Endodermal cell (in vitro differentiated cells): ENCODE data around the gene TEX48. TPM values are rescaled to one million over a fixed set of nuclear protein-coding genes. Genes with fewer than 3 reads are reported as not detected.
A peak's percentile ranks its signal among the peaks of the same experiment; 100 is the strongest.

Source experiments
- DNase-seq: peaks from one replicate; pipeline ENCODE4 v3.0.0-alpha.2; 2017
- H3K27ac ChIP-seq: 2 replicates; pipeline ENCODE4 v1.5.1; 2013; ENCODE audit warnings: mild to moderate bottlenecking, low read depth, low read length, moderate library complexity
- H3K27me3 ChIP-seq: 2 replicates; pipeline ENCODE4 v1.6.1; 2013; ENCODE audit warnings: mild to moderate bottlenecking, low read length, moderate library complexity; ENCODE audit not compliant: insufficient read depth, control insufficient read depth, poor library complexity, severe bottlenecking
- H3K36me3 ChIP-seq: 2 replicates; pipeline ENCODE4 v1.7.0; 2013; ENCODE audit warnings: mild to moderate bottlenecking, low read length, moderate library complexity; ENCODE audit not compliant: control insufficient read depth, insufficient read depth
- H3K4me1 ChIP-seq: one replicate; pipeline ENCODE4 v1.7.0; 2013; ENCODE audit warnings: low read length; ENCODE audit not compliant: control insufficient read depth, insufficient read depth
- H3K4me3 ChIP-seq: 2 replicates; pipeline ENCODE4 v1.5.1; 2013; ENCODE audit warnings: mild to moderate bottlenecking, low read length, moderate library complexity
- H3K9ac ChIP-seq: 2 replicates; pipeline ENCODE4 v1.6.1; 2013; ENCODE audit warnings: mild to moderate bottlenecking, low read length, moderate library complexity; ENCODE audit not compliant: poor library complexity, severe bottlenecking; ENCODE audit errors: extremely low read depth
- H3K9me3 ChIP-seq: 2 replicates; pipeline ENCODE4 v1.6.1; 2013; ENCODE audit warnings: mild to moderate bottlenecking, low read length, moderate library complexity; ENCODE audit not compliant: control insufficient read depth
- H3K27ac Mint-ChIP-seq: 2 replicates; pipeline ENCODE4 v1.8.0; 2020; ENCODE audit warnings: mixed read lengths
- H3K27me3 Mint-ChIP-seq: 2 replicates; pipeline ENCODE4 v1.8.0; 2021; ENCODE audit warnings: mild to moderate bottlenecking, mixed read lengths; ENCODE audit not compliant: insufficient read depth
- H3K36me3 Mint-ChIP-seq: 2 replicates; pipeline ENCODE4 v1.8.0; 2020; ENCODE audit warnings: low read depth, mixed read lengths
- H3K4me1 Mint-ChIP-seq: 2 replicates; pipeline ENCODE4 v1.8.0; 2020; ENCODE audit warnings: mixed read lengths
- H3K4me3 Mint-ChIP-seq: 2 replicates; pipeline ENCODE4 v1.8.0; 2020; ENCODE audit warnings: mild to moderate bottlenecking, moderate library complexity, mixed read lengths
- H3K9me3 Mint-ChIP-seq: 2 replicates; pipeline ENCODE4 v1.8.0; 2020; ENCODE audit warnings: mild to moderate bottlenecking, mixed read lengths
- WGBS, 2 experiments: methylation state at CpG; one replicate each; pipeline versions ENCODE4 v1.1.5 to v1.1.7; 2013; ENCODE audit warnings: missing lambda C conversion rate in 2 of 2, mixed read lengths in 1 of 2; ENCODE audit not compliant: insufficient coverage in 1 of 2, insufficient read length in 1 of 2; 5-methylcytosine and 5-hydroxymethylcytosine counted together
- total RNA-seq, 2 donors: library from RNA; stranded (reverse); fragmentation: NEBNext Ultra II Directional in 1 of 2; extraction: Animal tissue kit (Norgen Biotek cat#: 25700) in 1 of 2; gene quantifications; 2 replicates in 1 of 2; 3 replicates in 1 of 2; pipeline ENCODE4 v1.2.1, GENCODE V29; 2021
- TF ChIP-seq, protein P1 (sequence below): fragments of 200-600 bp; sonication (generic); conservative IDR thresholded peaks from 2 replicates; pipeline ENCODE4 v1.5.0; 2021; ENCODE audit warnings: antibody characterized with exemption, mild to moderate bottlenecking

The TEX48 gene
- total RNA-seq, 2 donors from 2014 or later = not detected

DNA sequence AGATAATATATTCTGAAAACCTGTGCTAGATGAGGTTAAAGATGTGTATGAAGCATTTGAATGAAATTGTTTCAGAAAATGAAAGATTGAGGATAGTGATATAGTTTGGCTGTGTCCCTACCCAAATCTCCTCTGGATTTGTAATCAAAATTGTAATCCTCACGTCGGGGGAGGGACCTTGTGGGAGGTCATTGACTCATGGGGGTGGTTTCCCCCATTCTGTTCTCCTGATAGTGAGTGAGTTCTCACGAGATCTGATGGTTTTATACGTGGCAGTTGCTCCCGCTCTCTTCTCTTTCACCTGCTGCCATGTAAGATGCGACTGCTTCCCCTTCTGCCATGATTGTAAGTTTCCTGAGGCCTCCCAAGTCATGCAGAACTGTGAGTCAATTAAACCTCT, 2.0 kb upstream of the TEX48 start:
- TF ChIP-seq, protein P1, sequence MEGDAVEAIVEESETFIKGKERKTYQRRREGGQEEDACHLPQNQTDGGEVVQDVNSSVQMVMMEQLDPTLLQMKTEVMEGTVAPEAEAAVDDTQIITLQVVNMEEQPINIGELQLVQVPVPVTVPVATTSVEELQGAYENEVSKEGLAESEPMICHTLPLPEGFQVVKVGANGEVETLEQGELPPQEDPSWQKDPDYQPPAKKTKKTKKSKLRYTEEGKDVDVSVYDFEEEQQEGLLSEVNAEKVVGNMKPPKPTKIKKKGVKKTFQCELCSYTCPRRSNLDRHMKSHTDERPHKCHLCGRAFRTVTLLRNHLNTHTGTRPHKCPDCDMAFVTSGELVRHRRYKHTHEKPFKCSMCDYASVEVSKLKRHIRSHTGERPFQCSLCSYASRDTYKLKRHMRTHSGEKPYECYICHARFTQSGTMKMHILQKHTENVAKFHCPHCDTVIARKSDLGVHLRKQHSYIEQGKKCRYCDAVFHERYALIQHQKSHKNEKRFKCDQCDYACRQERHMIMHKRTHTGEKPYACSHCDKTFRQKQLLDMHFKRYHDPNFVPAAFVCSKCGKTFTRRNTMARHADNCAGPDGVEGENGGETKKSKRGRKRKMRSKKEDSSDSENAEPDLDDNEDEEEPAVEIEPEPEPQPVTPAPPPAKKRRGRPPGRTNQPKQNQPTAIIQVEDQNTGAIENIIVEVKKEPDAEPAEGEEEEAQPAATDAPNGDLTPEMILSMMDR = no peak
- H3K9me3 Mint-ChIP-seq = no peaks in the 10 kb centered on the region
- Histone ChIP-seq H3K4me3 (no peak overlapping the region), H3K36me3 (no peaks in the 10 kb centered on the region), H3K9ac (no peak overlapping the region), H3K27ac (no peak overlapping the region), H3K4me1 (no peaks in the 10 kb centered on the region), H3K9me3 (no peaks in the 10 kb centered on the region), H3K27me3 (no peaks in the 10 kb centered on the region)
- H3K4me1 Mint-ChIP-seq = peaks cover 2% of the 10 kb centered on the region
- peak; percentile 29 for DNase-seq
- H3K4me3 Mint-ChIP-seq = no peak overlapping the region
- no peaks in the 10 kb centered on the region for H3K36me3 Mint-ChIP-seq
- peaks cover 5% of the 10 kb centered on the region for H3K27me3 Mint-ChIP-seq
- no peak overlapping the region for H3K27ac Mint-ChIP-seq
- 87 to 91% methylated on average over 5 to 6 of the region's 6 CpGs for WGBS, 2 experiments

DNA sequence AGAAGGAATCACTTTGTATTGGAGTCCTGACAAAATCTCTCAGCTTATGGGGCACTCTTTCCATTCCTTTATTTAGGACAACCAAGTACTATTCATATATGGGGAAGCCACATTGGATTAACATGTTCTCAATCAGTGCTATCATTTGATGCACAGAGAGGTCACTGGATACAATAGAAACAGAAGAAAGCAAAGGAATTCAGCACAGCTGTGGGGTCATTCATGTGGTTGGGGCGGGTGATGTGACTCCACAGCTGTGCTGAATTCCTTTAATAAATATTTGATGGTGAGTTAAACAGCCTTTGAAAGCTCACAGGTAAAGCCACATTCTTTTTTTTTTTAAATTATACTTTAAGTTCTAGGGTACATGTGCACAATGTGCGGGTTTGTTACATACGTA, 854 bp upstream of the TEX48 start:
- Histone ChIP-seq H3K9me3 (no peaks in the 10 kb centered on the region), H3K4me1 (no peaks in the 10 kb centered on the region), H3K9ac (no peak overlapping the region), H3K4me3 (no peak overlapping the region), H3K36me3 (no peaks in the 10 kb centered on the region), H3K27me3 (no peaks in the 10 kb centered on the region), H3K27ac (no peak overlapping the region)
- DNase-seq = peak; percentile 7
- no peak overlapping the region for H3K27ac Mint-ChIP-seq
- no peaks in the 10 kb centered on the region for H3K9me3 Mint-ChIP-seq
- TF ChIP-seq, protein P1 = no peak
- peaks cover 8% of the 10 kb centered on the region for H3K27me3 Mint-ChIP-seq
- no peak overlapping the region for H3K4me3 Mint-ChIP-seq
- peaks cover 2% of the 10 kb centered on the region for H3K4me1 Mint-ChIP-seq
- WGBS, 2 experiments = 85% methylated on average over 3 of the region's 3 CpGs; no CpG with 5 or more reads in 1 of the 2 experiments
- H3K36me3 Mint-ChIP-seq = no peaks in the 10 kb centered on the region

DNA sequence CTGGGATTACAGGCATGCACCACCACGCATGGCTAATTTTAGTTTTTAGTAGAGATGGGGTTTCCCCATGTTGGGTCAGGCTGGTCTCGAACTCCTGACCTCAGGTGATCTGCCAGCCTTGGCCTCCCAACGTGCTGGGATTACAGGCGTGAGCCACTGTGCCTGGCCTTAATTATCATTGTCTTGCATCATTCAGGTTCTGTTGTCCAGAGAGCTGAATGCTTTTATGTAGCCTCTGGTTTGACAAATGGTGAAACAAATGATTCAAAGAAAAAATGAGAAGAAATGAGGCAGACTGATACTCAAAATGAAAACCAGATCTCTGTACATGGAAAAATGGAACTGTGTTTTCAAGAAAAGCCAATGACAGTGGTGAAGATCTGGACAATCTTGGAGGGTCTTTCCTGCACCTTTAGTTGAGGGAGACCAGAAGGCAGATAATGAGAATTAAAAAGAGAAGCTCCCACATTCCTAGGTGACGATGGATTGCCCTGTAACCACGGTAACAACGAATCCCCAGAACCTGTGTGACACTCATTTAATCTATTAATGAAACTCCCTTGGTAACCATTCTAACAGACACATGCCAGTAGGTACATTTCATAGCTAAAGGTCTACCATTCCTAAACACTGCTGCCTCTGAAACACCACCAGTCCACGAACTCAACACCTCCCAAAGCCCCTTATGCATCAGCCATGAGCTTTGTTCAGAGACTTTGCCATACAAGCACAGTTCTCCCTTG, 1.6 kb downstream of the TEX48 start:
- TF ChIP-seq, protein P1 = no peak
- no peaks in the 10 kb centered on the region for H3K36me3 Mint-ChIP-seq
- Histone ChIP-seq H3K9me3 (no peaks in the 10 kb centered on the region), H3K27me3 (no peaks in the 10 kb centered on the region), H3K4me1 (no peaks in the 10 kb centered on the region), H3K9ac (no peak overlapping the region), H3K4me3 (no peak overlapping the region), H3K27ac (no peak overlapping the region), H3K36me3 (no peaks in the 10 kb centered on the region)
- no peak overlapping the region for H3K4me3 Mint-ChIP-seq
- H3K4me1 Mint-ChIP-seq = peaks cover 4% of the 10 kb centered on the region
- no peaks in the 10 kb centered on the region for H3K9me3 Mint-ChIP-seq
- WGBS, 2 experiments = 92 to 95% methylated on average over 7 to 8 of the region's 8 CpGs
- H3K27ac Mint-ChIP-seq = no peak overlapping the region
- peaks cover 6% of the 10 kb centered on the region for H3K27me3 Mint-ChIP-seq
- peak; percentile 19 for DNase-seq
